Lung microvascular endothelial cell (primary cell): ENCODE data around the gene MRGPRG. TPM values are rescaled to one million over a fixed set of nuclear protein-coding genes. Genes with fewer than 3 reads are reported as not detected.

ENCODE experiments used
- DNase-seq, 2 donors: peaks; one replicate each; pipeline versions ENCODE4 v3.0.0 to v3.0.0-alpha.2; 2010; ENCODE audit warnings: low read depth in 2 of 2
- total RNA-seq: library from RNA; depleted of rRNA; stranded (reverse); fragments of >200 nt; gene quantifications from 2 replicates; pipeline ENCODE4 v1.2.1, GENCODE V29; 2014

Gene MRGPRG
- total RNA-seq, 1 donor from 2014 or later = not detected

- peak; percentile 17 to 65 for DNase-seq
Measured at GRCh38 chr11:3195251-3196160, 23.1 kb downstream of the MRGPRG start.

- DNase-seq = no peak
Measured at GRCh38 chr11:3194016-3194816, 24.4 kb downstream of the MRGPRG start.

- no peak for DNase-seq
Measured at GRCh38 chr11:3193373-3194015, 25.1 kb downstream of the MRGPRG start.

- no peak for DNase-seq
Measured at GRCh38 chr11:3192511-3193372, 25.9 kb downstream of the MRGPRG start.

- no peak for DNase-seq
Measured at GRCh38 chr11:3191586-3192324, 26.9 kb downstream of the MRGPRG start.

GRCh38 chr11:3190600-3190999 is 28.0 kb downstream of the MRGPRG start:
- DNase-seq = no peak

- no peak for DNase-seq
Measured at GRCh38 chr11:3189886-3190583, 28.6 kb downstream of the MRGPRG start.

GRCh38 chr11:3189196-3189843 is 29.3 kb downstream of the MRGPRG start:
- DNase-seq = no peak

GRCh38 chr11:3188496-3189195 is 30.0 kb downstream of the MRGPRG start:
- DNase-seq = no peak

- no peak for DNase-seq
Measured at GRCh38 chr11:3186166-3186953, 32.3 kb downstream of the MRGPRG start.

- no peak for DNase-seq
Measured at GRCh38 chr11:3184732-3185347, 33.8 kb downstream of the MRGPRG start.

GRCh38 chr11:3183523-3183922 is 35.1 kb downstream of the MRGPRG start:
- no peak for DNase-seq

- no peak for DNase-seq
Measured at GRCh38 chr11:3182462-3182852, 36.2 kb downstream of the MRGPRG start.

GRCh38 chr11:3181725-3182461 is 36.7 kb downstream of the MRGPRG start:
- no peak for DNase-seq

GRCh38 chr11:3180869-3181268 is 37.7 kb downstream of the MRGPRG start:
- no peak for DNase-seq

- DNase-seq = no peak
Measured at GRCh38 chr11:3178349-3178748, 40.3 kb downstream of the MRGPRG start.

GRCh38 chr11:3177931-3178330 is 40.7 kb downstream of the MRGPRG start:
- no peak for DNase-seq
